Endothelial cell of umbilical vein (primary cell): ENCODE data around the gene ACER2. TPM values are rescaled to one million over a fixed set of nuclear protein-coding genes. Genes with fewer than 3 reads are reported as not detected.

ENCODE experiments used
- BruUV-seq: library from RNA; stranded (reverse); fragments of 400-500 nt; replicated peaks from 2 replicates; lab custom pipeline; 2021; lab: Mats Ljungman, UMichigan
- CTCF ChIA-PET: fragments of 300-600, 350-600 bp; sonication (Branson Sonifier 250); formaldehyde crosslinking; loops from one replicate; lab custom pipeline; 2021; ENCODE audit warnings: antibody characterized with exemption, inconsistent platforms; lab: Charles Lee
- POLR2A ChIA-PET: fragments of 300-600, 350-600 bp; sonication (Branson Sonifier 250); formaldehyde crosslinking; loops from one replicate; lab custom pipeline; 2021; ENCODE audit warnings: antibody characterized with exemption, inconsistent platforms; lab: Charles Lee
- DNase-seq: peaks from one replicate; pipeline ENCODE4 v3.0.0-alpha.2; 2011; ENCODE audit warnings: low read depth, low spot score
- FAIRE-seq: peaks from 2 replicates; lab custom pipeline; 2011; peaks lifted over from hg19 to GRCh38; lab: Jason Lieb, UNC
- H2AFZ ChIP-seq: 2 replicates; pipeline ENCODE4 v1.6.0; 2012; ENCODE audit warnings: low read depth, low read length, control low read depth, inconsistent platforms
- H3K27ac ChIP-seq: 2 replicates; pipeline ENCODE4 v1.5.1; 2011; ENCODE audit warnings: low read depth, mild to moderate bottlenecking, control low read depth, low read length, moderate library complexity; ENCODE audit not compliant: insufficient read depth
- H3K27me3 ChIP-seq, 2 experiments: 2 replicates each; pipeline versions ENCODE4 v1.6.0 to v1.6.1; 2011; ENCODE audit warnings: low read length in 2 of 2, mixed read lengths in 1 of 2; ENCODE audit not compliant: control insufficient read depth in 2 of 2, insufficient read depth in 2 of 2
- H3K36me3 ChIP-seq, 2 experiments: 2 replicates in 1 of 2; 3 replicates in 1 of 2; pipeline ENCODE4 v1.5.1; 2011; ENCODE audit warnings: low read length in 2 of 2, mild to moderate bottlenecking in 1 of 2, moderate library complexity in 1 of 2; ENCODE audit not compliant: control insufficient read depth in 2 of 2, insufficient read depth in 2 of 2; ENCODE audit errors: extremely low read depth in 1 of 2
- H3K4me1 ChIP-seq: 3 replicates; pipeline ENCODE4 v1.5.1; 2011; ENCODE audit warnings: mild to moderate bottlenecking, low read length; ENCODE audit not compliant: control insufficient read depth, insufficient read depth; ENCODE audit errors: extremely low read depth
- H3K4me2 ChIP-seq: 2 replicates; pipeline ENCODE4 v1.6.1; 2011; ENCODE audit warnings: low read length, control low read depth, mixed read lengths; ENCODE audit not compliant: insufficient read depth
- H3K4me3 ChIP-seq, 3 experiments: fragments of 200-600 bp in 1 of 3; sonication (generic), shearing (Covaris generic) in 1 of 3; replicated peaks in 1 of 3; 2 replicates each; pipeline ENCODE4 v1.5.1; 2011 to 2016; ENCODE audit warnings: control low read depth in 3 of 3, low read length in 3 of 3, mild to moderate bottlenecking in 2 of 3, inconsistent platforms in 1 of 3, low read depth in 1 of 3, moderate library complexity in 1 of 3; ENCODE audit not compliant: insufficient read depth in 1 of 3
- H3K79me2 ChIP-seq: 2 replicates; pipeline ENCODE4 v1.6.0; 2012; ENCODE audit warnings: low read length, inconsistent platforms; ENCODE audit not compliant: control insufficient read depth, insufficient read depth
- H3K9ac ChIP-seq: replicated peaks from 2 replicates; pipeline ENCODE3; 2011; ENCODE audit warnings: low read length, control low read depth; ENCODE audit not compliant: insufficient read depth; ENCODE audit errors: extremely low read depth
- H3K9me1 ChIP-seq: replicated peaks from 3 replicates; pipeline ENCODE4 v1.6.0; 2011; ENCODE audit warnings: mild to moderate bottlenecking, low read length; ENCODE audit not compliant: control insufficient read depth, insufficient read depth; ENCODE audit errors: extremely low read depth
- H3K9me3 ChIP-seq: replicated peaks from 2 replicates; pipeline ENCODE4 v1.5.1; 2012; ENCODE audit warnings: low read length, inconsistent platforms; ENCODE audit not compliant: control insufficient read depth, insufficient read depth
- H4K20me1 ChIP-seq: replicated peaks from 2 replicates; pipeline ENCODE3; 2011; ENCODE audit warnings: mild to moderate bottlenecking, low read length; ENCODE audit not compliant: control insufficient read depth, insufficient read depth; ENCODE audit errors: extremely low read depth
- EZH2 ChIP-seq: IDR thresholded peaks from 2 replicates; pipeline ENCODE4 v1.6.1; 2012; ENCODE audit warnings: borderline replicate concordance, low read depth, mild to moderate bottlenecking, moderate library complexity, low read length, inconsistent platforms; ENCODE audit not compliant: severe bottlenecking
- FOS ChIP-seq: IDR thresholded peaks from 2 replicates; pipeline ENCODE4 v1.6.1; 2011; ENCODE audit warnings: mild to moderate bottlenecking, low read length, moderate library complexity, borderline replicate concordance; ENCODE audit not compliant: insufficient read depth
- GATA2 ChIP-seq: IDR thresholded peaks from 2 replicates; pipeline ENCODE4 v1.7.0; 2011; ENCODE audit warnings: low read depth, mild to moderate bottlenecking, moderate library complexity, mixed read lengths, low read length; ENCODE audit not compliant: insufficient read length, insufficient read depth
- JUN ChIP-seq: IDR thresholded peaks from 2 replicates; pipeline ENCODE4 v1.6.1; 2011; ENCODE audit warnings: borderline replicate concordance, low read depth; ENCODE audit not compliant: insufficient read length, insufficient read depth
- MAX ChIP-seq: IDR thresholded peaks from 2 replicates; pipeline ENCODE4 v1.6.1; 2011; ENCODE audit not compliant: insufficient read depth, insufficient read length
- MYC ChIP-seq: IDR thresholded peaks from one replicate; pipeline ENCODE4 v1.6.1; 2011; ENCODE audit warnings: mild to moderate bottlenecking, low read depth, low read length
- POLR2A ChIP-seq: IDR thresholded peaks from 2 replicates; pipeline ENCODE4 v1.6.1; 2012; ENCODE audit warnings: low read depth, mild to moderate bottlenecking, control low read depth, low read length
- POLR2AphosphoS5 ChIP-seq: IDR thresholded peaks from 2 replicates; pipeline ENCODE4 v1.6.1; 2012; ENCODE audit warnings: low read depth, mild to moderate bottlenecking, control low read depth, low read length, moderate library complexity; ENCODE audit not compliant: insufficient read depth
- dilution Hi-C: fragments of 300-500 bp; cut with MboI; formaldehyde crosslinking; loops from one replicate; pipeline ENCODE4 v1.15.0; 2019; ENCODE audit warnings: low sequenced_read_pairs; ENCODE audit not compliant: extremely low pct_ligation_motif_present
- intact Hi-C: fragments of 100-400 bp; cut with micrococcal nuclease; formaldehyde crosslinking; loops from one replicate; pipeline ENCODE4 v1.10.0; 2022
- polyA plus RNA-seq, 4 experiments: library from polyadenylated mRNA; depleted of rRNA in 3 of 4; stranded (reverse) in 3 of 4; unstranded in 1 of 4; fragments of >200 nt; gene quantifications; 2 replicates each; pipeline versions ENCODE4 v1.2.1 to v1.2.3, GENCODE V29; 2011 to 2012; ENCODE audit warnings: missing spikeins in 1 of 4
- total RNA-seq: library from RNA; stranded (reverse); gene quantifications from 2 replicates; pipeline ENCODE4 v1.2.3, GENCODE V29; 2021
- TF ChIP-seq, protein P1 (sequence below), 2 donors: IDR thresholded peaks; 1 replicate in 1 of 2; 2 replicates in 1 of 2; pipeline ENCODE4 v1.5.1; 2011; ENCODE audit warnings: low read length in 2 of 2, mild to moderate bottlenecking in 2 of 2, moderate library complexity in 2 of 2, control low read depth in 1 of 2, inconsistent platforms in 1 of 2, low read depth in 1 of 2; ENCODE audit not compliant: insufficient read depth in 1 of 2; ENCODE audit errors: extremely low read depth in 1 of 2

ACER2 gene
- total and polyA plus RNA-seq, 2 donors (not counting 3 experiments of a cell fraction or from before 2014, with no cell fraction given) = 5.2 to 7.3 TPM

- Histone ChIP-seq H3K4me1 (no peaks in the 10 kb centered on the region), H3K9me1 (no peaks in the 10 kb centered on the region), H2AFZ (no peak overlapping the region), H3K4me2 (no peak overlapping the region), H4K20me1 (no peaks in the 10 kb centered on the region), H3K4me3 (no peak overlapping the region), H3K27ac (no peak overlapping the region), H3K27me3 (peaks cover 4 to 14% of the 10 kb centered on the region in 2 experiments), H3K79me2 (no peaks in the 10 kb centered on the region), H3K9ac (no peak overlapping the region), H3K9me3 (no peaks in the 10 kb centered on the region), H3K36me3 (no peaks in the 10 kb centered on the region)
- no peak for TF ChIP-seq MAX
- TF ChIP-seq, protein P1, sequence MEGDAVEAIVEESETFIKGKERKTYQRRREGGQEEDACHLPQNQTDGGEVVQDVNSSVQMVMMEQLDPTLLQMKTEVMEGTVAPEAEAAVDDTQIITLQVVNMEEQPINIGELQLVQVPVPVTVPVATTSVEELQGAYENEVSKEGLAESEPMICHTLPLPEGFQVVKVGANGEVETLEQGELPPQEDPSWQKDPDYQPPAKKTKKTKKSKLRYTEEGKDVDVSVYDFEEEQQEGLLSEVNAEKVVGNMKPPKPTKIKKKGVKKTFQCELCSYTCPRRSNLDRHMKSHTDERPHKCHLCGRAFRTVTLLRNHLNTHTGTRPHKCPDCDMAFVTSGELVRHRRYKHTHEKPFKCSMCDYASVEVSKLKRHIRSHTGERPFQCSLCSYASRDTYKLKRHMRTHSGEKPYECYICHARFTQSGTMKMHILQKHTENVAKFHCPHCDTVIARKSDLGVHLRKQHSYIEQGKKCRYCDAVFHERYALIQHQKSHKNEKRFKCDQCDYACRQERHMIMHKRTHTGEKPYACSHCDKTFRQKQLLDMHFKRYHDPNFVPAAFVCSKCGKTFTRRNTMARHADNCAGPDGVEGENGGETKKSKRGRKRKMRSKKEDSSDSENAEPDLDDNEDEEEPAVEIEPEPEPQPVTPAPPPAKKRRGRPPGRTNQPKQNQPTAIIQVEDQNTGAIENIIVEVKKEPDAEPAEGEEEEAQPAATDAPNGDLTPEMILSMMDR (IDR thresholded peaks at IDR 0.05; ENCODE audit: extremely low read depth in 1 of 2, insufficient read depth in 1 of 2, low read depth in 1 of 2, low read length in 2 of 2) = no peak
- TF ChIP-seq POLR2AphosphoS5 = no peak
- TF ChIP-seq EZH2 = no peak
- TF ChIP-seq FOS = no peak
- TF ChIP-seq JUN = no peak
- no peak for TF ChIP-seq GATA2
- no peak for TF ChIP-seq POLR2A
- no peak for TF ChIP-seq MYC
- BruUV-seq = no TSS peak
- ChIA-PET POLR2A (no interaction called here), CTCF (interaction anchor here (0.9 kb wide), 1 partner anchor 25 kb away, joined by 3 read pairs; no protein-coding TSS in a partner anchor)
- DNase-seq (no peak), FAIRE-seq (no peak)
- intact Hi-C loops = no loop called here
- dilution Hi-C loops = no loop called here
Measured at GRCh38 chr9:19490269-19490668, 81.5 kb downstream of the ACER2 start.
